Measurements from ENCODE around the gene EGFL8.
"Not testable (repeated sequence)": the region's sequence is repeated elsewhere in the genome, so short reads cannot be mapped to it uniquely, and the experiment has no call there.

The EGFL8 gene

DNA sequence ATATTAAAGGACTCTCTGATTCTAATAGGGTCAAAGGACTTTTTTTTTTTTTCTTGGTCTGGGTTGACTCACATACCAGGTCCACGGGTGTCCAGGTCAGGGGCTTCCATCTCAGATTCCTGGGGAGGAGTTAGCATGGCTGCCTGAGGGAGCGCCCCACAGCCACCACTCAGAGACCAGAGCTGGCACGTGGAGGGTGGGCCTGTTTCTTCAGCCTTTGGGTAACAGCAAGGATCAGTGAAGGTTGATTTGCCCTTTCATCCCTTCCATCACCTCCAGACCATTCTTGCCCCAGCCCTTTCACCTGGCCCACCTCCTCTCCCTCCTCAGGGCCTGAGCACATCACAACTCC, 33.9 kb downstream of the EGFL8 start:
- no peak for DNase-seq

DNA sequence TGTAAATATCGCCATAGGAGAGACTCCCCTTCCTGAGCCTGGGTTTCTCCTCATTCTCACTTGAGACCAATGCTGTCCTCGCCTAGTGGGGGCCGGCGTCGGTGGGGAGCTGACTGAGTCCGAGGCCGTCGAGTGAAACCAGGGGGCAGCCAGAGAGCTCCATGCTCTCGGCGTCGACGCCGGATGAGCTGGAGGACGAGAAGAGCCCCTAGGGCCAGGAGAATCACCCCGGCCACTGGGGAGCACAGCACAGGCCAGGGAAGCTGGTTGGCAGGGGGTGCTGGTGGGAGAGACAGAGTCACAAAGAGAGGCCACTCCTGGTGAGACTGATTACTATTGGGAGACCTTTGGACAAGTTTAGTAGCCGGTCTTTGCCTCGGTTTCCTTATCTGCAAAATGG, 34.5 kb downstream of the EGFL8 start:
- no peak for DNase-seq

DNA sequence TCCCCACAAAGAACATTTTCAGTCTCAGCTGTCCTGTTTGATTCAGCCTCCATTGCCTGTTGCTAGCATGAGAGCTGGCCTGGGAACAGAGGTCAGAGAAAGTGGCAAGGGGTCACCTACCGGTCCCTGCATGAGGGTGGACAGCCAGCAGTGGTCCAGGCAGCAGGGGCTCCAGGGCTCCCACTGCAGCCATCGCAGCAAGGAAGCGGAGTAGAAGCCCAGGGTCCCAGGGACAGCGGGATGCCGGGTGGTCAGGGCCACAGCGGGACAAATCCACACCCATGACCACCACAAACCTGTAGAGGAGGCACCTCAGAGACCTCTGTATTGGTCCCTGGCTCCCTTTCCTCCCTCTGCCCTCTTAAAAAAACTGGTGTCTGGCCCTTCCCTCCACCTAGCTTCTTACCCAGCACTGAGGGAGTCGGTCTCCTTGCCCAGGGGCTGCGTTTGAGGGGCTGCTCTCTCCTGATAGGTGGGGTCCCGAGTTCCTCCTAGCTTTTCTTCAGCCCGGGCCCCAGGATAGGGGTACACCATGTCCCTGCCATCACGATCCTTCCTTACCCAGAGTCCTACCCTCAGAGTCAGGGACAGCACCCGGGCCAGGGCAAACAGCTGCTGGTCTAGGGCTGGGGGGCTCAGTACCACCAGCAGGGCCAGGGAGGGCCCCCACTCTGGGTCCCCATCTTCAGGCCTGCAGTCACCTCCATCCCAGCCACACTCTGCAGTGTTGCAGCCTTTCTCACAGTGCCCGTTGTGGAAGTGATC, 36.5 kb downstream of the EGFL8 start:
- no peak for DNase-seq

DNA sequence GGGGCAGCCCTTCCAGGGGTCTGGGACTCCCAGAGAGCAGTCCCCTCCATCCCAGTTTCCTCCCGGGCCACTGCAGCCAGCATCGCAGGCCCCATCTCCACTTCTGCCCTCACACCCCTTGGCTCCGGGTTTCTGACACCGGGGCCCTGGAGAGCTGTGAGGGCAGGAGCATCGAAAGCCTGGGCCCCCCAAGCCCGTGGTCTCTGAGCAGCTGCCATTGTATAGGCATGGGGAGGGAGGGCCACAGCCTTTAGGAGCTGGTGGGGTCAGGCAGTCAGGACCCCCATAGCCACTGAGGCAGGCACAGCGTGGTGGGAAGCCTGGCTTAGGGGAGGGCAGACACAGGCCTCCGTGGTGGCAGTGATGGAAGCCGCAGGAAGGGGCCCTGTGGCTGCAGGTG, 37.8 kb downstream of the EGFL8 start:
- no peak for DNase-seq

DNA sequence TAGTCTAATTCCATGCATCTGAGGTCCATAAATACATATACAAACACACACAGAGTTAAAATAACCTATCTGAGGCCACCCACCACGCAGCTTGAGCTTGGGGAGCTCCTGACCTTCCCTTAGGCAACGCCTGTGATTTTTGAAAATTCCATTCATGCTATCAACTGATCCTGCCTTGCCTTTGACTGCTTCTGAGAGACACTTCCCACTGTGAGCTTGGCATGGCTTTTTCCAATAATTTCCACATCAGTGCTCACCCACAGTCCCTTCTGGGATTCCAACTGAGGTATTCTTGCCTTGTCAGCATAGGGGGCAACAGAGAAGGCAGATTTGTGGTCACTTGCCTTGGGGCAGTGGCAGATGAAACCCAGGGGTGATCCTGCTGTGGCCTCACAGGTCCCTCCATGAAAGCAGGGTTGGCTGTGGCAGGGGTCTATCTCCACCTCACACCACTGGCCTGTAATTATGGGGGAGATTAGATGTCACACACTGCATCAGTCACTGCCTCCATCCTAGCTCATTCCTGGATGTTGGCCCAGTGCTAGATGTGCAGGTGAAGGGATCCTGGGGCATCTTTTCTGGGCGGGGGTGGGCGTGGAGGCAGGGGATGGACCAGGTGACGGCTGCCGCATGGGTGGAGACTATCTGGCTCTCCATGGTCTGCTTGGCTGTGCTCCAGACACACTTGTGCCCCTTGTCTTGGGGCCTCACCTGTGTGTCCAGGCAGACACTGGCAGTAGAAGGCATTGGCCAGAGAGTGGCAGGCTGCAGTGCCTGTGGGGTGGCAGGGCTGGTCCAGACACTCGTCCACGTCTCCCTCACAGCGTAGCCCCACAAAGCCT, 39.3 kb downstream of the EGFL8 start:
- no peak for DNase-seq

DNA sequence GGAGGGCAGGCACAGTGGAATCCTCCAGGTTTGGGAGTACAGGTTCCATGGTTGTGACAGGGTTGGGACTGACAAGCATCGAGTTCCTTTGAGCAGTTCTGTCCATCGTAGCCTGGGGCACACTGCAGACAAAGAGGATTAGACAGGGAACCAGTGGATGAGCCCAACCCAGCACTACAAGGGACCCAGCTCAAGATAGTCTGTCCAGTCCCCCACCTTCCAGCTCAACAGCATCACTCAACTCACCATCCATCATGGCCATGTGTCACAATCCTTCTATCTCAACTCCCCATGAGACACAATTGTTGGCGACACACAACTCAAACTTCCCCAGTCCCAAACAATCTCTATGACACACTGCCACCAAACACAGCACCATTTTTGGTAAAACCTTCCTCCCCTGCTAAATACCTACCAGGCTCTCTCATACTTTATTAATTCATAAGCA, 39.9 kb downstream of the EGFL8 start:
- DNase-seq = no peak

DNA sequence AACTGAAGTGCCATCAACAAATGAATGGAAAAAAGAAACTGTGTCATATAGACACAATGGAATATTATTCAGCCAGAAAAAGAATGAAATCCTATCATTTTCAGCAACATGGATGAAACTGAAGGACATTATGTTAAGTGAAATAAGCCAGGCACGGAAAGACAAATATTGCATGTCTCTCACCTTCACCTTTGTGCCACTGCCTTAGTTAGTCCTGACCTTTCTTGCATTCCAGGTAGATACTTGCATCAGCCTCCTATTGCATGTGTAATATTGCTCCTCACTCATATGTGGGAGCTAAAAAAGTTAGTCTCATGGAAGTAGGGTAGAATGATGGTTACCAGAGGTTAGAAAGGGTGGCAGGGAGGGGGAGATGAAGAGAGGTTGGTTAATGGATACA, 44.6 kb downstream of the EGFL8 start:
- DNase-seq = no peak

DNA sequence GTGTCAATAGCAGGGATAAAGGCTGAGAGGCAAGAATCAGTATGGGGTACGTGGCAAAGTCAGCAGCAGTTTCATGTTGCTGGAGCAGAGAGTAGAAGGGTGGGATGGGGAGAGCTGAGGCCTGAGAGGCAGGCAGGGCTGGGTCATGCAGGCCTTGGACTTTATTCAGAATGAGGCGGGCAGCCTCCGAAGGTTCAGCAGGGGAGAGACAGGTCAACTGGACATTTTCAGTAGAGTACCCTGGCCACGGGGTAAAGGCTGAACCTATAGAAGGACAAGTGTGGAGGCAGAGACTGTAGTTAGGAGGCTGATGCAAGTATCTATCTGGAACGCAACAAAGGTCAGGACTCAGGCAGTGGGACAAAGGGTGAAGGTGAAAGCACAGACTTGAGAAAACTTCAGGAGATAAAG, 45.8 kb downstream of the EGFL8 start:
- DNase-seq = no peak

DNA sequence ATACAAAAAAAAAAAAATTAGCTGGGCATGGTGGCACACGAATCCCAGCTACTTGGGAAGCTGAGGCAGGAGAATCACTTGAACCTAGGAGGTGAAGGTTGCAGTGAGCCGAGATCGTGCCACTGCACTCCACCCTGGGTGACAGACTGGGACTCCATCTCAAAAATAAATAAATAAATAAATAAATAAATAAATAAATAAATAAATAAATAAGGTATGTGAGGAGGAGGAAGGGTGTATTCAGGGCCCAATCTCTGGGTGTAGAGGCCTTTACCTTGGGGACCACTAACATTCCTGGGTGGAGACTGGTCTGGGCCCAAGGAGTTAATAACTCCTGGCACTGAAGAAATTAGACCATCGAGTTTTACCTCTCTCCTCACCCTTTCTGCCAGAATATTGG, 47.0 kb downstream of the EGFL8 start:
- not testable (repeated sequence) for DNase-seq

DNA sequence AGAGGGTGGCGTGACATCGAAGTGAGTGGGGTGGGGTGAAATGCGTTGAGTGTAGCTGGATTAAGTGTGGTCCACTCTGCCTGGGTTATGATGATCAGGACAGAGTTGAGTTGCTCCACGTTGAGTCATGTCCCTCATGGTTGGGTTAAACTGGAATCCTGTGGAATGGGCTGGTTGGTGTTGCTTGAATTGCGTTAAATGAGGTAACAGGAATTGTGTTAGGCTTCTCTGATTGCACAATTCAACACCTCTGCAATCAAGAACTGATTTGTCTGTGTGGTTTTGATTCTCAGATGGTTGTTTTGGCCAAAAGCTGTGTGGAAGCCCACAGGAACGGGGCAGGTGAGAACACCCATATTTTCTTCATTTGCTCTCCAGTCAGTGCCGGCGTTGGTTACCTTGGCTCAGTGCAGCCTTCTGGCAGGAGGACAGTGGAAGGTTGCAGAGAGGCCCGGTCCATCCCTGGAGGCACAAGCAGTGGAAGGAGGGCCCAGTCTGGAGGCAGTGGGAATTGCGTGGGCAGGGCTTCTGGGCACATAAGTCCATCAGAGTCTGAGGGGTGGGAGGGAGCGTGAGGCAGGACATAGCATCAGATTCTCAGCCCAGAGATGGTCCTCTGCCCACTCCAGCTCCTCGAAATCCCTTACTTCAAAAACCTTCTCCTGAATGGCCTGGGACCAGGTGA, 47.8 kb downstream of the EGFL8 start:
- DNase-seq = no peak

DNA sequence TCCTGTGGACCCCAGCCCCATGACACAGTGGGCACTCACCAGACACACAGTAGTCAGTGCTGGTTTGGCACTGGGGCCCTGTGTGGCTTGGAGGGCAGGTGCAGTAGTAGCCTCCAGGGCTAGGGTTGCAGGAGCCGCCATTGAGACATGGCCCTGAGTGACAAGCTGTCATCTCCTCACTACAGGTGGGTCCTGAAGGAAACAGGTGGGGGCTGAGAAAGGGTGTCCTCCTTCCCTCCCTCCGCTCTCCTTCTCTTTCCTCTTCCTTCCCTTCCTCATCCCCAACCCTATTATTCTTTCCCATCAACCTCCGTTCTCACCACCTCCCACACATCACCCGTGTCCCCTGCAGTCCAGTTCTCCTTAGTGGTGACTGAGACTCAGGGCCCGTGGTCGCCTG, 49.3 kb downstream of the EGFL8 start:
- DNase-seq = no peak

DNA sequence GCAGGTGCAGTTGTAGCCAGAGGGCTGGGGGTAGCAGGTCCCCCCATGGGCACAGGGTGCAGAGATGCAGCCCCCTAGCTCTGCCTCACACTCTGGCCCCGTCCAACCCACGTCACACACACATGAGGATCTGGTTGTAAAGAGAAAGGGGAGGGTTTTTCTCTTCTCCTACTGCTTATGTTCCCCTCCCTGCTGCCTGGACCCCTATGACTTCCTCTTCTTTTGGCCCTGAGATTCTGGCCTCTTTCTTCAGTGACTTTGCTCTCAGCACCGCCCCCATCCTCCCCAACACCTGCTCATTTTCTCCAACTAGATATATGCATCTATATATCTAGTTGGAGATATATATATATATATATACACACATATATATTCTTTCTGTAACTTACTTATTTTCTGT, 49.7 kb downstream of the EGFL8 start:
- no peak for DNase-seq

DNA sequence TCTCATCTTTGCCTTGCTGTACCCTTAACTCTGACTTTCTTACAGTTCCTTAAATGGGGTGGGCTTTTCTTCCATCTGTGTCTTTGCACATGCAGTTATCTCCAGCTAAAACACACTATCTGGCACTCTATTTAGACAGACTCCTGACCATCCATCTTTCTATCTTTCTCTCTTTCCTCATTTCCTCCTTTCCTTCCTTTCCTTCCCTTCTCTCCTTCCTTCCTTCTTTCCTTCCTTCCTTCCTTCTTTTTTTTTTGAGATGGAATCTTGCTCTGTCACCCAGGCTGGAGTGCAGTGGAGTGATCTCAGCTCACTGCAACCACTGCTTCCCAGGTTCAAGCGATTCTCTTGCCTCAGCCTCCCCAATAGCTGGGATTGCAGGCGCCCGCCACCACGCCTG, 51.2 kb downstream of the EGFL8 start:
- no peak for DNase-seq

DNA sequence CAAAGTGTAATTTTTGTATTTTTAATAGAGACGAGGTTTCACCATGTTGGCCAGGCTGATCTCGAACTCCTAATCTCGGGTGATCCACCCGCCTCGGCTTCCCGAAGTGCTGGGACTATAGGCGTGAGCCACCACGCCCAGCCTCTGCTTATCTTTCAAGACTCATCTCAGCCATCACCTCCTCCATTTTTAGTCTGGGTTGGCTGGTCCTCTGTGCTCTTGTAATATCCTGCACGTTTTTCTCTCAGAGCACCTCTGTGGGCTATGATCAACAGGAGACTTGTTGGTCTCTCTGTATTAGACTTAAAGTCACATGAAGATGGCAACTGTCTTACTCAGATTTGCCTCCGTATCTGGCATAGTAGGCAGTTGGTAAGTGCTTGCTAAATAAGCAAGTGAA, 51.9 kb downstream of the EGFL8 start:
- no peak for DNase-seq

DNA sequence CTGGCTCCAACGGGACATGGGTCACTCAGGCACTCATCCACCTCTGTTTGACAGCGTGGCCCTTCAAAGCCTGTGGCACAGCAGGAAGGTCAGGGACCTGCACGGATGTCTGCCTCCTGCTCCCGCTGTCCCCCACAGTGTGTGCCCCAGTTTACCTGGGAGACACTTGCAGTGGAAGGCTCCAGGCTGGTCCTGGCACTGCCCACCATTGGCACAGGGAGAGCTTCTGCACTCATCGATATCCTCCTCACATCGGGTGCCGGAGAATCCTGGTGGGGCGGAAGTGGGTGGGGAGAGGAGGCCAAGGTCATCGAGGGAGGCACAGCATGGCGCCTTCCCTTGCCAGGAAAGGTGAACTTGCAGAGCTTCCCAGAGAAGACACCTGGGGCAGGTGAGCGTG, 52.6 kb downstream of the EGFL8 start:
- no peak for DNase-seq
